NCI-H1436 (cell line): ENCODE measurements around the gene NFKBIE.
"Not testable (repeated sequence)": the region's sequence is repeated elsewhere in the genome, so short reads cannot be mapped to it uniquely, and the experiment has no call there.

Experiments
- DNase-seq: peaks from one replicate; lab custom pipeline; 2025; lab: John Stamatoyannopoulos, UW

The NFKBIE gene

GRCh38 chr6:44265007-44265721 is at the start of gene NFKBIE:
Gene NFKBIE, minus strand, starts transcription at chr6:44265551. Its CDS starts 205 bp downstream, at chr6:44265346.
- peak; percentile 88 for DNase-seq

- DNase-seq: not testable (repeated sequence)
These were observed 49.3 kb upstream of the NFKBIE start for GRCh38 chr6:44314657-44315056.

GRCh38 chr6:44312901-44313788 is 47.8 kb upstream of the NFKBIE start, which contains the start of gene AARS2:
Gene AARS2, minus strand, starts transcription at chr6:44313347. Its CDS starts 24 bp downstream, at chr6:44313323.
- peak; percentile 83 for DNase-seq

GRCh38 chr6:44311767-44312166 is 46.4 kb upstream of the NFKBIE start:
- DNase-seq: no peak

GRCh38 chr6:44311304-44311703 is 46.0 kb upstream of the NFKBIE start:
- DNase-seq: no peak

GRCh38 chr6:44310241-44310640 is 44.9 kb upstream of the NFKBIE start:
- DNase-seq: no peak

GRCh38 chr6:44309631-44310030 is 44.3 kb upstream of the NFKBIE start:
- no peak for DNase-seq

- DNase-seq: no peak
These were observed 43.7 kb upstream of the NFKBIE start for GRCh38 chr6:44309092-44309491.

GRCh38 chr6:44307217-44307616 is 41.9 kb upstream of the NFKBIE start:
- no peak for DNase-seq

- no peak for DNase-seq
These were observed 41.4 kb upstream of the NFKBIE start for GRCh38 chr6:44306710-44307109.

- DNase-seq: no peak
These were observed 39.9 kb upstream of the NFKBIE start for GRCh38 chr6:44305200-44305725.

GRCh38 chr6:44304282-44305199 is 39.2 kb upstream of the NFKBIE start:
- no peak for DNase-seq

GRCh38 chr6:44303842-44304241 is 38.5 kb upstream of the NFKBIE start:
- no peak for DNase-seq

GRCh38 chr6:44302856-44303255 is 37.5 kb upstream of the NFKBIE start:
- DNase-seq: no peak

GRCh38 chr6:44301782-44302564 is 36.6 kb upstream of the NFKBIE start:
- no peak for DNase-seq

GRCh38 chr6:44301106-44301505 is 35.8 kb upstream of the NFKBIE start:
- no peak for DNase-seq

- DNase-seq: no peak
These were observed 35.0 kb upstream of the NFKBIE start for GRCh38 chr6:44300292-44300823.

- DNase-seq: no peak
These were observed 33.5 kb upstream of the NFKBIE start for GRCh38 chr6:44298864-44299263.

GRCh38 chr6:44298055-44298803 is 32.9 kb upstream of the NFKBIE start:
- no peak for DNase-seq
